Measurements from ENCODE around the gene RIPOR2.
"Not testable (repeated sequence)": the region's sequence is repeated elsewhere in the genome, so short reads cannot be mapped to it uniquely, and the experiment has no call there.

RIPOR2 gene

GRCh38 chr6:24901698-24902328 is 33.9 kb downstream of the RIPOR2 start:
- no peak for DNase-seq

DNA sequence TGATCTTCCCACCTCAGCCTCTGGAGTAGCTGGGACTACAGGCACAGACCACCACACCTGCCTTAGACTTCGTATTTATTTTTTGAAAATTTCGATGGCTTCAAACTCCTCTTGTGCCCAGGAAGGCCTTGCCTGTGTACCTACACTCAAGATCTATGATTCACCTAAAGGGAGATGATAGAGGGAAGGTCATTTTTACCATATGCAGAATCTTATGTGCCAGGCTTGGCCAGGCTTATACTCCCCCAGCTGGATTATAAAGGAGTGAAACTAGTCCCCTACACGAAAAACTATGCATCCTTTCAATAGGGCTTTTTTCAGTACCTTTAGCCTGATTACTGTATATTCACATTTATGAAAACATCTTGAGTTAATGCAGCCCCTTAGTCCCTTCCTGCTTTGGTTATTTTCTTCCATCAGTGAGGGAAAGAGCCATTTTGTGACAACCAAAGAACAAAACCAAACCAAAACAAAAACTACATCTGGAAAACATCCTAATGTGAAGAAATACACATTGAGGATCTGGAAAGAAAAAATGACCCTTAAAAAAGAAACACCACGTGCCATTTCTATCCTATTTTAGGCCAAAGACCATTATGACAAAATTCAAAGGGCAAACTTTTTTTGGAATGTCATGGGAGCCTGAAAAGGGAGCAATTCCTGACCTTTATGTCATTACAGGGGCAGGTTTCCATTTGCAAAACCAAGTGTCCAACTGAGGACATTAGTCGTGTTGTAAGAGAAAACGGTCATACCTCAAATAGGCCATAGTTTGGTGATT is 34.7 kb downstream of the RIPOR2 start:
- DNase-seq, result no peak

GRCh38 chr6:24899997-24900325 is 35.8 kb downstream of the RIPOR2 start:
- DNase-seq, result peak; percentile 46

DNA sequence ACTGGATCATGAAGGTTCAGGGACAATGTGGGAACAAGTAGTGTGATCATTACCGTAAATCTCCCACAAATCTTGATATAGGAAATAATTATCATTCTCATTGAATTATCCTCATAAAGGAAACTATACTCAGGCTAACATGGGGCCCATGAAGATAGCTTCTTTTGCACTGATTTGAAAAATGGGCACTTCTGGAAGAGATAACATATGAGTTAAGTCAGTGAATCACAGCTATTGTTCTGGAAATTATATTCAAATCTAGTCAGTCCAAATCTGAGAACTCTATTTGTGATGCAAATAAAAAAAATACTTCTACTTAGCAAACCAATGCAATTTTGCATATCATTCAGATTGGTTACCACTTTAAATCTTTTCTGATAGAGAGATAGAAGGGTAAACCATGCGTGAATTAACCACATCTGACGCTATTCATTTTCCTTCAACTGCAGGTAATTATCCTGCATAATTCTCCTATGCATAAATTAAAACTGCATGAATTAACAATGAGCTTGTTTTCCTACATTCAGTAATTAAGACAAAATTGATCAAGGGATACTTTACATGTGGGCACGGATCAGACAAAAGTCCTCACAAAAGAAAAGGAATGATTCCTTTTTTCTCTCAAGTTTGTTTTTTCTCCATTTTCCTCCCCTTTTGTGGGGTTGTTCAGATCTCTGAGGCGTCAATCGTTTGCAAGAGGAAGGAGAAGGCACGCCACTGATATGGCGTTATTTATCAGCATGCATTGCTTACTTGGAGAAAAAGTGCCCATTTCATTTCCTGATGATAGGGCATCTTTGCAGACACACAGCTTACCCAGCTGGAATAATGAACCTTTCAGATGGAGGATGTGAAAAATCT is 36.4 kb downstream of the RIPOR2 start:
- no peak for DNase-seq

- DNase-seq, result peak; percentile 58
Measured at GRCh38 chr6:24898676-24899075, 37.1 kb downstream of the RIPOR2 start.

DNA sequence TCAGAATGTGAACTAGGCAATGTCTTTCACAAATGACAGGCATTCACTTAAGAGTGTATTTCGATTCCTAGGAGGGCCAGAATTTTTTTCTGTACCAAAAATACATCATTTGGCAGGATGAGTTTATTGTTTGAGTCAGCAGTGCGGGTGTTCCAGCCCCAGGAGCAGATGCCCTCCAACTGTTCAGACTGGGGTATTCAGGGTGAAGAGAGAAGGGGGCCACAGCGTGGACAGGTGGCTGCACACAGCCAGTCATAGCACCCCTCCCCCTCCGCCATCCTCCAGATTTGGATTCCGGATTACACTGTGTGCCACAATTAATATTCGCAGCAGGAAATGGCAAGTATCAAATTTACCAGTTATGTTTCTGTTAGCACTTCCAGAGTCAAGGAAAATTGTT is 38.6 kb downstream of the RIPOR2 start:
- no peak for DNase-seq

DNA sequence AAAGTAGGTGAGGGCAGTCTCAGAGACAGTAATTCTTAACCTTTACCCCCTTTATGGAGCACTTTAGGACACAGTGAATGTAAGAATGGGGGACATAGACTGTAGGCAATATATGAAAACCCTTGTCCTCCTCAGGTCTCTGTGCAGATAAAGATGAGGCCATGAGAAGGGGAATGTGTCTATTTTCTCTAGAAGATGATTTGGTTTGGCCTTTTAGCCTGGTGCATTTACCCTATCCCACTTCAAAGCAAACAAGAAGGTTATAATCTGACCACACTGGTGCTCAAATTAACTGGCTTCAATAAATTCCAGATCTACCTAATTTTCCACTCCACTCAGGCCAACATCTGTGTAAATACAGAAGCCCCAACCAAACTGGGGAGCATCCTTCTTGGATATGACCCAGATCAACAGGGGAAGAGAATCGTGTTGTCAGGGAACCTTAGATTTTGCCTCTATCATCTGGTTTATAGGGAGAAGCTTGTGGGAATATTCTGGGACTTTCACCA is 42.4 kb downstream of the RIPOR2 start:
- DNase-seq, result no peak

DNA sequence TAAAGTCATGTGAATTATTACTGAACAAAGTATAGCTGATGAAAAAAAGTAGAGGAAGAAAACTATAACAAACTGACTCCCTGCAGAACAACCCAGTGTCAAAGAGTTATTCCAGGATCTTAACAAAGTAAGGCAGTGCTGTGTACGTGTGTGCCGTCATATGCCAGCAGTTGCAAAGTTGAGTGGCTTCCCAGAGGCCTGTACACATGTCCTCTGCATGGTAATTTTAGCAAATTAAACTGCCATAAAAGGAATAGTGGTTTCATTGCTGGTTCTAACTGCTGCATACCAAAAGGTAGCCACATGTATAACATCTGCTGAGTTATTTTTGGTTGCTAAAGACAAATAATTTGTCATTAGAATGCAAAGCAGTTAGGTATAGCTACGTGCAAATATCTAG is 44.8 kb downstream of the RIPOR2 start:
- DNase-seq, result no peak

- no peak for DNase-seq
Measured at GRCh38 chr6:24890471-24890870, 45.3 kb downstream of the RIPOR2 start.

- no peak for DNase-seq
Measured at GRCh38 chr6:24888715-24889370, 46.9 kb downstream of the RIPOR2 start.

- no peak for DNase-seq
Measured at GRCh38 chr6:24887545-24888140, 48.1 kb downstream of the RIPOR2 start.

- peak; percentile 87 for DNase-seq
Measured at GRCh38 chr6:24883618-24884017, 52.1 kb downstream of the RIPOR2 start.

- peak; percentile 37 for DNase-seq
Measured at GRCh38 chr6:24882835-24883555, 52.8 kb downstream of the RIPOR2 start.

GRCh38 chr6:24882295-24882694 is 53.5 kb downstream of the RIPOR2 start:
- DNase-seq, result no peak

GRCh38 chr6:24881376-24881775 is 54.4 kb downstream of the RIPOR2 start:
- no peak for DNase-seq

- no peak for DNase-seq
Measured at GRCh38 chr6:24880451-24880850, 55.3 kb downstream of the RIPOR2 start.

- no peak for DNase-seq
Measured at GRCh38 chr6:24879351-24879750, 56.4 kb downstream of the RIPOR2 start.

- not testable (repeated sequence) for DNase-seq
Measured at GRCh38 chr6:24877747-24878146, 58.0 kb downstream of the RIPOR2 start.

DNA sequence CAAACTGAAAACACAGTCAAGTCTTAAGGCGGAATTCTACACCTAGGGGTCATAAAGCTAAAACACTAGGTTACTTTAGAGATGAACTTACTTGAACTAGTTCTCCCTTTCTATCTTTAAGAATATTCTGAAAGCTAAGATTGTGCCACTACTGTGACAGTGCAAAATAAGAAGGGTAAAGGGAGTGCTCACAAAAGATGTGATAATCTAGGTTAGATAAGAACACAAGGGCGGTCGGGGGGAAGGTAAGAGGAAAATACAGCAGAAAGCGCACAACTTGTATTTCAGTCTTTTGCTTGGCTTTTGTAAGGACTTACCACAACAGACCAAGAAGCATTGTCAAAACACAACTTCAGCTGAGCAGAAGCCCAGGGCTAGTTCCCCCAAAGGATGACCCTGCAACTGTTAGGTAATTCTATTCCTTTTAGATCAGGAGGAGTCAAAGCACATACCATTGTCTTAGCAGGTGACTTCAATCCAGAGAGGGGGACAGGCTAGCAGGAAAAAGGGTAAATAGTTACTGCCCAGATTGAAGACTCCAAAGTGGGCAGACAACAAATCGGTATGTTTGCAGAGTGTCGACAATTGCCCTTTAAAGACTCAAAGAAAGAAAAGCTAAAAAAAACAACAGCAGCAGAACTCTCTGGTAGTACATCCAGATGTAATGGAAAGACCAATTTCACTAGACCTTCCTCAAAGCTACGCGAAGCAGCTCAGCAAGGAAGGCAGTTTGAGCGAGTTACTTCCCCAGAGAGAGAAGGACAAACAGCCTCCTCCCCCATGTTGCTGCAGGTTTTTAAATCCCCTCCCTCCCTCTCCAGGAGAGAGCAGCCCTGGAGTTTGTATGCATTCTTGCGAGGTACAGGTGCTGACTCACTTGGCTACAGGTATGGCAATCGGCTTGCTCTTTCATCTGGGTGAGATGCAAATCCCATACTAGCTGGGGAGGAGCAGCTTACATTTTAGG is 59.0 kb downstream of the RIPOR2 start:
- no peak for DNase-seq

- no peak for DNase-seq
Measured at GRCh38 chr6:24875534-24875901, 60.2 kb downstream of the RIPOR2 start.
